HepG2 (cell line): ENCODE results near the gene ITGB5.

Source experiments
- CTCF ChIP-seq: sonication (generic); formaldehyde crosslinking; IDR thresholded peaks from 2 replicates; pipeline ENCODE4 v1.5.0; 2020; ENCODE audit warnings: mild to moderate bottlenecking, missing genetic modification reagents, moderate library complexity
- ERF ChIP-seq: IDR thresholded peaks from 2 replicates; pipeline ENCODE4 v1.6.1; 2018; ENCODE audit warnings: missing biosample characterization, missing genetic modification reagents
- EZH2 ChIP-seq: conservative IDR thresholded peaks from 2 replicates; pipeline ENCODE4 v1.6.1; 2012; ENCODE audit warnings: mild to moderate bottlenecking, low read depth, low read length, moderate library complexity
- GABPA ChIP-seq, 2 experiments: IDR thresholded peaks; 2 replicates each; pipeline ENCODE4 v1.6.1; 2011 to 2016; ENCODE audit warnings: low read depth in 2 of 2, low read length in 1 of 2, missing biosample characterization in 1 of 2, missing genetic modification characterization in 1 of 2
- HNRNPL ChIP-seq: fragments of 200-400 bp; formaldehyde crosslinking; IDR thresholded peaks from 2 replicates; pipeline ENCODE4 v1.6.1; 2017; ENCODE audit warnings: mild to moderate bottlenecking, low read depth, low read length
- MYC ChIP-seq: sonication (generic); formaldehyde crosslinking; IDR thresholded peaks from 2 replicates; pipeline ENCODE4 v1.9.0; 2021; ENCODE audit warnings: missing genetic modification reagents, borderline replicate concordance
- POLR2AphosphoS5 ChIP-seq: IDR thresholded peaks from 2 replicates; pipeline ENCODE4 v1.6.1; 2012; ENCODE audit warnings: low read depth, low read length
- RAD21 ChIP-seq: fragments of 450-650 bp; formaldehyde crosslinking; IDR thresholded peaks from 2 replicates; pipeline ENCODE4 v1.5.0; 2020; ENCODE audit warnings: mild to moderate bottlenecking
- ZNF552 ChIP-seq: sonication (generic); formaldehyde crosslinking; IDR thresholded peaks from 2 replicates; pipeline ENCODE4 v1.9.0; 2022; ENCODE audit warnings: missing genetic modification reagents, mild to moderate bottlenecking, borderline replicate concordance
- ZNF782 ChIP-seq: sonication (generic); formaldehyde crosslinking; IDR thresholded peaks from 2 replicates; pipeline ENCODE4 v1.4.0; 2020; ENCODE audit warnings: missing genetic modification reagents, mild to moderate bottlenecking, borderline replicate concordance
- TF ChIP-seq, protein P1 (sequence below): IDR thresholded peaks from 2 replicates; pipeline ENCODE4 v1.6.1; 2016; ENCODE audit warnings: missing compliant biosample characterization, missing genetic modification reagents, borderline replicate concordance

DNA sequence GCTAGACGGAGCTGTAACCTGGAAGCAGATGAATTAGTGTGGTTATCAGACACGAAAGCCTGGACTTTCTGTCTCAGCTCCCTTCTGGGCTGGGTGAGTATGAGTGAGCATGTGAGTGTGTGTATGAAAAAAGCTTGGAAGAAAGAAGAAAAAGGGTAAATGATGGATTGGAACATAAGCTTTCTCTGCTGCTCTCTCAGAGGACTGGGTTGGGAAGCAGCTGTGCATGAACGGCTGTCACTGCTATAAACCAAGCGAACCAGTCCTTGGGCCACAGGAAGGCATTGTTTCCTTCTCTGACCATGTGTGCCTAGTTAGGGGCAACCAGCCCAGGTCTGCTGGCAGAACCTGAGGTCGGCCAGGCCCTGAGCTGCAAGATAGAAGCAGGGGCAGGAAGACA is 119.9 kb downstream of the ITGB5 start:
- TF ChIP-seq ZNF782 (CRISPR knock-in tag) (no peak), POLR2AphosphoS5 (no peak), CTCF (CRISPR knock-in tag) (no peak), HNRNPL (no peak), MYC (CRISPR knock-in tag) (no peak), ZNF552 (CRISPR knock-in tag) (no peak), GABPA (IDR thresholded peaks at IDR 0.05; ENCODE audit: low read depth, low read length) (no peak), GABPA (CRISPR knock-in tag; IDR thresholded peaks at IDR 0.05; ENCODE audit: low read depth) (no peak), RAD21 (CRISPR knock-in tag) (no peak), EZH2 (no peak), ERF (CRISPR knock-in tag) (no peak)
- TF ChIP-seq, protein P1, sequence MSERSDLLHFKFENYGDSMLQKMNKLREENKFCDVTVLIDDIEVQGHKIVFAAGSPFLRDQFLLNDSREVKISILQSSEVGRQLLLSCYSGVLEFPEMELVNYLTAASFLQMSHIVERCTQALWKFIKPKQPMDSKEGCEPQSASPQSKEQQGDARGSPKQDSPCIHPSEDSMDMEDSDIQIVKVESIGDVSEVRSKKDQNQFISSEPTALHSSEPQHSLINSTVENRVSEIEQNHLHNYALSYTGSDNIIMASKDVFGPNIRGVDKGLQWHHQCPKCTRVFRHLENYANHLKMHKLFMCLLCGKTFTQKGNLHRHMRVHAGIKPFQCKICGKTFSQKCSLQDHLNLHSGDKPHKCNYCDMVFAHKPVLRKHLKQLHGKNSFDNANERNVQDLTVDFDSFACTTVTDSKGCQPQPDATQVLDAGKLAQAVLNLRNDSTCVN: no peak
